H9 (cell line): ENCODE data around the gene SCRN3. TPM values are rescaled to one million over a fixed set of nuclear protein-coding genes. Genes with fewer than 3 reads are reported as not detected.

ENCODE experiments used
- DNase-seq: peaks from one replicate; pipeline ENCODE4 v3.0.0-alpha.2; 2017
- H2AFZ ChIP-seq: one replicate; pipeline ENCODE4 v1.6.1; 2013; ENCODE audit warnings: mild to moderate bottlenecking, low read length, control low read depth, moderate library complexity
- H2AK5ac ChIP-seq: 2 replicates; pipeline ENCODE4 v1.6.1; 2013; ENCODE audit warnings: low read length, control low read depth, mixed read lengths; ENCODE audit not compliant: insufficient read length
- H2BK120ac ChIP-seq: one replicate; pipeline ENCODE4 v1.6.1; 2013; ENCODE audit warnings: low read depth, mild to moderate bottlenecking, low read length, control low read depth, inconsistent platforms; ENCODE audit not compliant: poor library complexity, severe bottlenecking
- H2BK12ac ChIP-seq: 2 replicates; pipeline ENCODE4 v1.6.1; 2013; ENCODE audit warnings: low read length, control low read depth, mixed read lengths, low read depth; ENCODE audit not compliant: insufficient read length
- H2BK15ac ChIP-seq: 2 replicates; pipeline ENCODE4 v1.6.1; 2013; ENCODE audit warnings: low read depth, low read length, control low read depth
- H2BK20ac ChIP-seq: one replicate; pipeline ENCODE4 v1.6.1; 2013; ENCODE audit warnings: low read depth, mild to moderate bottlenecking, low read length, control low read depth, inconsistent platforms; ENCODE audit not compliant: poor library complexity, severe bottlenecking
- H2BK5ac ChIP-seq: 2 replicates; pipeline ENCODE4 v1.6.1; 2013; ENCODE audit warnings: low read length, control low read depth, mixed read lengths; ENCODE audit not compliant: insufficient read length
- H3K14ac ChIP-seq: 2 replicates; pipeline ENCODE4 v1.6.1; 2013; ENCODE audit warnings: low read length, control low read depth; ENCODE audit not compliant: insufficient read depth
- H3K18ac ChIP-seq: 2 replicates; pipeline ENCODE4 v1.6.1; 2013; ENCODE audit warnings: low read depth, mild to moderate bottlenecking, mixed read lengths, low read length, control low read depth; ENCODE audit not compliant: insufficient read length
- H3K23ac ChIP-seq: 2 replicates; pipeline ENCODE4 v1.6.1; 2013; ENCODE audit warnings: low read length, control low read depth, mixed read lengths, low read depth; ENCODE audit not compliant: insufficient read length
- H3K23me2 ChIP-seq: 2 replicates; pipeline ENCODE4 v1.6.1; 2013; ENCODE audit warnings: low read depth, mild to moderate bottlenecking, mixed read lengths, low read length, control low read depth; ENCODE audit not compliant: insufficient read length, poor library complexity, severe bottlenecking
- H3K27ac ChIP-seq: 2 replicates; pipeline ENCODE4 v1.5.1; 2013; ENCODE audit warnings: low read length, control low read depth, mixed read lengths, low read depth; ENCODE audit not compliant: insufficient read length
- H3K27me3 ChIP-seq: 2 replicates; pipeline ENCODE4 v1.6.1; 2013; ENCODE audit warnings: low read length, control low read depth, inconsistent platforms; ENCODE audit not compliant: insufficient read depth
- H3K4ac ChIP-seq: 2 replicates; pipeline ENCODE4 v1.6.1; 2013; ENCODE audit warnings: low read depth, mild to moderate bottlenecking, control low read depth, inconsistent platforms, low read length, moderate library complexity
- H3K4me1 ChIP-seq: 2 replicates; pipeline ENCODE4 v1.6.1; 2013; ENCODE audit warnings: low read length, control low read depth, inconsistent platforms; ENCODE audit not compliant: insufficient read depth
- H3K4me2 ChIP-seq: 2 replicates; pipeline ENCODE4 v1.6.1; 2013; ENCODE audit warnings: low read length, control low read depth, mixed read lengths; ENCODE audit not compliant: insufficient read length, insufficient read depth
- H3K56ac ChIP-seq: 2 replicates; pipeline ENCODE4 v1.6.1; 2013; ENCODE audit warnings: low read depth, mild to moderate bottlenecking, mixed read lengths, low read length, control low read depth; ENCODE audit not compliant: insufficient read length
- H3K79me1 ChIP-seq: 2 replicates; pipeline ENCODE4 v1.6.1; 2013; ENCODE audit warnings: low read depth, mild to moderate bottlenecking, moderate library complexity, low read length, control low read depth, inconsistent platforms; ENCODE audit not compliant: insufficient read depth, poor library complexity, severe bottlenecking
- H3K79me2 ChIP-seq: 2 replicates; pipeline ENCODE4 v1.6.1; 2013; ENCODE audit warnings: low read length, control low read depth, inconsistent platforms; ENCODE audit not compliant: insufficient read depth
- H3K9ac ChIP-seq: 2 replicates; pipeline ENCODE4 v1.6.1; 2013; ENCODE audit warnings: low read length, control low read depth, mixed read lengths; ENCODE audit not compliant: insufficient read length; ENCODE audit errors: extremely low read depth
- H3K9me3 ChIP-seq: one replicate; pipeline ENCODE4 v1.6.1; 2013; ENCODE audit warnings: low read depth, low read length, inconsistent platforms; ENCODE audit not compliant: control insufficient read depth
- H3T11ph ChIP-seq: one replicate; pipeline ENCODE4 v1.6.1; 2013; ENCODE audit warnings: mild to moderate bottlenecking, low read length, control low read depth, inconsistent platforms
- H4K20me1 ChIP-seq: one replicate; pipeline ENCODE4 v1.6.1; 2013; ENCODE audit not compliant: control insufficient read depth, insufficient read length, insufficient read depth
- H4K5ac ChIP-seq: 2 replicates; pipeline ENCODE4 v1.6.1; 2013; ENCODE audit warnings: low read depth, mild to moderate bottlenecking, mixed read lengths, low read length, control low read depth; ENCODE audit not compliant: insufficient read length
- H4K8ac ChIP-seq: replicated peaks from 2 replicates; pipeline ENCODE4 v1.6.1; 2013; ENCODE audit warnings: low read length, control low read depth, mixed read lengths, low read depth; ENCODE audit not compliant: insufficient read length
- H4K91ac ChIP-seq: 2 replicates; pipeline ENCODE4 v1.6.1; 2013; ENCODE audit warnings: low read depth, mild to moderate bottlenecking, moderate library complexity, mixed read lengths, low read length, control low read depth; ENCODE audit not compliant: insufficient read length
- H3K27ac Mint-ChIP-seq, 3 experiments: 2 replicates in 2 of 3; 3 replicates in 1 of 3; pipeline ENCODE4 v1.8.0; 2020 to 2021; ENCODE audit warnings: mixed read lengths in 3 of 3, mild to moderate bottlenecking in 1 of 3, moderate library complexity in 1 of 3
- H3K27me3 Mint-ChIP-seq: 2 replicates; pipeline ENCODE4 v1.8.0; 2021; ENCODE audit warnings: low read depth, mild to moderate bottlenecking, moderate library complexity, mixed read lengths
- H3K36me3 Mint-ChIP-seq, 3 experiments: 2 replicates in 2 of 3; 3 replicates in 1 of 3; pipeline ENCODE4 v1.8.0; 2020 to 2021; ENCODE audit warnings: low read depth in 3 of 3, mixed read lengths in 3 of 3; ENCODE audit not compliant: insufficient read depth in 1 of 3
- H3K4me1 Mint-ChIP-seq, 2 experiments: 2 replicates each; pipeline ENCODE4 v1.8.0; 2020; ENCODE audit warnings: mixed read lengths in 2 of 2
- H3K4me3 Mint-ChIP-seq, 2 experiments: 2 replicates in 1 of 2; 3 replicates in 1 of 2; pipeline ENCODE4 v1.8.0; 2020 to 2021; ENCODE audit warnings: mild to moderate bottlenecking in 2 of 2, mixed read lengths in 2 of 2, moderate library complexity in 1 of 2
- H3K9me3 Mint-ChIP-seq, 2 experiments: 2 replicates in 1 of 2; 3 replicates in 1 of 2; pipeline ENCODE4 v1.8.0; 2020; ENCODE audit warnings: mild to moderate bottlenecking in 2 of 2, mixed read lengths in 2 of 2, moderate library complexity in 1 of 2
- CTCF ChIP-seq: fragments of 200-600 bp; sonication (generic); conservative IDR thresholded peaks from 3 replicates; pipeline ENCODE4 v1.8.0; 2021; ENCODE audit warnings: antibody characterized with exemption, mild to moderate bottlenecking
- WGBS: extraction: QIAGEN DNeasy Blood & Tissue Kit; methylation state at CpG from one replicate; pipeline ENCODE4 v1.1.7; 2013; ENCODE audit warnings: missing lambda C conversion rate, low lambda C conversion rate, mixed read lengths; ENCODE audit not compliant: insufficient read length; ENCODE audit errors: extremely low coverage; 5-methylcytosine and 5-hydroxymethylcytosine counted together
- total RNA-seq: library from RNA; stranded (reverse); gene quantifications from 2 replicates; pipeline ENCODE4 v1.2.1, GENCODE V29; 2021

Gene SCRN3
- total RNA-seq, 1 experiment from 2014 or later, result 8.7 TPM

- Histone ChIP-seq H2BK12ac (no peak overlapping the region), H3K23ac (no peak overlapping the region), H2BK20ac (no peak overlapping the region), H3T11ph (no peak overlapping the region), H3K4me2 (no peak overlapping the region), H4K91ac (no peak overlapping the region), H3K79me1 (no peaks in the 10 kb centered on the region), H3K14ac (no peak overlapping the region), H2AK5ac (no peak overlapping the region), H3K56ac (no peak overlapping the region), H3K18ac (no peak overlapping the region), H3K9me3 (no peaks in the 10 kb centered on the region), H3K79me2 (no peaks in the 10 kb centered on the region), H2BK5ac (no peak overlapping the region), H3K9ac (no peak overlapping the region), H3K23me2 (no peaks in the 10 kb centered on the region), H3K4ac (no peak overlapping the region), H2AFZ (no peak overlapping the region), H2BK120ac (no peak overlapping the region), H3K27me3 (no peaks in the 10 kb centered on the region), H3K4me1 (no peaks in the 10 kb centered on the region), H4K20me1 (no peaks in the 10 kb centered on the region), H2BK15ac (no peak overlapping the region), H4K8ac (no peak overlapping the region), H3K27ac (no peak overlapping the region), H4K5ac (no peak overlapping the region)
- peaks cover 24 to 29% of the 10 kb centered on the region in 2 experiments for H3K9me3 Mint-ChIP-seq
- no peak for DNase-seq
- no CpG with 5 or more reads among the region's 2 CpGs for WGBS
- peaks cover 41 to 43% (median 43%) of the 10 kb centered on the region in 3 experiments for H3K36me3 Mint-ChIP-seq
- H3K27me3 Mint-ChIP-seq, result no peaks in the 10 kb centered on the region
- no peak for TF ChIP-seq CTCF
- H3K27ac Mint-ChIP-seq, result no peak overlapping the region
- no peak overlapping the region for H3K4me3 Mint-ChIP-seq
- no peaks in the 10 kb centered on the region for H3K4me1 Mint-ChIP-seq
These were observed 30.0 kb upstream of the SCRN3 start for GRCh38 chr2:174365571-174365970.
